ENCODE measurements around the gene TNFRSF14.

DNA sequence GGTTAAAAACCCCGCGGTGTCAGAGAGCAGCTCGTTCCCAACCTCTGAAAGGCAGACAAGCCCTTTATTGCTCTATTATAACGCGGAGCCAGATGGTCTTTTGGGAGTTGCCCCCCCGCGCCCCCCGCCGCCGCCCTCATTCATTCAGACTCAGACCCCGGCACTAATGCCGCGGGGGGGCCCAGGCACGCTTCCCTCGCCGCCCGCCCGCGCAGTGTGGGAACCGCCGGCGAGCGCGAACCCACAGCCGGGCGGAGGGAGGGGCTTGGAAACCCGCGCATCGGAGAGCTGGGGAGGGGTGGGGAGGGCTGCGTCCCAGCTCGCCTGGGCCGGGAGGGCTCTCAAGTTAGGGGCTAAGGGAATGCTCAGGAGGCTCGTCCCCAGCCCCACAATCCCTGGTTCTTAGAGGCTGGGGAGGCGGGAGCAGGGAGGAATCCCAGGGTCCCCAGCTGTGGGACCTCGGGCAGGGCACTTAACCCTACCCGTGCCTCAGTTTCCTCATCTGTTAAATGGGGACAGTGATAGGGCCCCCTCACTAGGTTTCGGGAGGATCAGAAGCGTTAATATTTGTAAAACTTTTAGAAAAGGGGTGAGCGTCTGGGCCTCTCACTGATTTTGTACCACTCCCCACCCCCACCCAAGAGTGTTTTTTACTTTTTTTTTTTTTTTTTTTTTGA lies 15.2 kb upstream of the TNFRSF14 start:
- TF ChIP-seq, protein P1, sequence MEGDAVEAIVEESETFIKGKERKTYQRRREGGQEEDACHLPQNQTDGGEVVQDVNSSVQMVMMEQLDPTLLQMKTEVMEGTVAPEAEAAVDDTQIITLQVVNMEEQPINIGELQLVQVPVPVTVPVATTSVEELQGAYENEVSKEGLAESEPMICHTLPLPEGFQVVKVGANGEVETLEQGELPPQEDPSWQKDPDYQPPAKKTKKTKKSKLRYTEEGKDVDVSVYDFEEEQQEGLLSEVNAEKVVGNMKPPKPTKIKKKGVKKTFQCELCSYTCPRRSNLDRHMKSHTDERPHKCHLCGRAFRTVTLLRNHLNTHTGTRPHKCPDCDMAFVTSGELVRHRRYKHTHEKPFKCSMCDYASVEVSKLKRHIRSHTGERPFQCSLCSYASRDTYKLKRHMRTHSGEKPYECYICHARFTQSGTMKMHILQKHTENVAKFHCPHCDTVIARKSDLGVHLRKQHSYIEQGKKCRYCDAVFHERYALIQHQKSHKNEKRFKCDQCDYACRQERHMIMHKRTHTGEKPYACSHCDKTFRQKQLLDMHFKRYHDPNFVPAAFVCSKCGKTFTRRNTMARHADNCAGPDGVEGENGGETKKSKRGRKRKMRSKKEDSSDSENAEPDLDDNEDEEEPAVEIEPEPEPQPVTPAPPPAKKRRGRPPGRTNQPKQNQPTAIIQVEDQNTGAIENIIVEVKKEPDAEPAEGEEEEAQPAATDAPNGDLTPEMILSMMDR (IDR thresholded peaks at IDR 0.05; ENCODE audit: insufficient read depth, low read depth, low read length) = no peak
- TF ChIP-seq EZH2 (IDR thresholded peaks at IDR 0.05; ENCODE audit: insufficient read depth, low read length) = no peak
